KMS-11 (cell line): ENCODE measurements around the gene OTOS.

ENCODE experiments used
- H2AFZ ChIP-seq: fragments of 200-600 bp; sonication (generic); 2 replicates; pipeline ENCODE4 v1.6.1; 2016; ENCODE audit warnings: antibody characterized with exemption, mixed run types, low read depth
- H3K27ac ChIP-seq: fragments of 200-600 bp; sonication (generic); 2 replicates; pipeline ENCODE4 v1.6.1; 2016; ENCODE audit warnings: mild to moderate bottlenecking, mixed run types
- H3K27me3 ChIP-seq: fragments of 200-600 bp; sonication (generic); 2 replicates; pipeline ENCODE4 v1.6.1; 2017; ENCODE audit warnings: mild to moderate bottlenecking, low read depth, mixed run types, moderate library complexity; ENCODE audit not compliant: insufficient read depth
- H3K36me3 ChIP-seq: fragments of 200-600 bp; sonication (generic); 2 replicates; pipeline ENCODE4 v1.6.1; 2017; ENCODE audit warnings: mild to moderate bottlenecking, mixed run types; ENCODE audit not compliant: insufficient read depth
- H3K4me1 ChIP-seq: fragments of 200-600 bp; sonication (generic); 2 replicates; pipeline ENCODE4 v1.6.1; 2016; ENCODE audit warnings: mild to moderate bottlenecking, low read depth, mixed run types; ENCODE audit not compliant: poor library complexity, severe bottlenecking
- H3K4me2 ChIP-seq: fragments of 200-600 bp; sonication (generic); 2 replicates; pipeline ENCODE4 v1.7.0; 2016; ENCODE audit warnings: mild to moderate bottlenecking, mixed run types
- H3K4me3 ChIP-seq: fragments of 200-600 bp; sonication (generic); IDR thresholded peaks from 2 replicates; pipeline ENCODE4 v1.6.1; 2017; ENCODE audit warnings: low read depth, low read length, mixed read lengths; ENCODE audit not compliant: insufficient read depth
- H3K79me2 ChIP-seq: fragments of 200-600 bp; sonication (generic); 2 replicates; pipeline ENCODE4 v1.6.1; 2016; ENCODE audit warnings: low read depth, mixed run types; ENCODE audit not compliant: insufficient read depth
- H3K9ac ChIP-seq: fragments of 200-600 bp; sonication (generic); 2 replicates; pipeline ENCODE4 v1.6.1; 2016; ENCODE audit warnings: mild to moderate bottlenecking, mixed run types
- H4K20me1 ChIP-seq: fragments of 200-600 bp; sonication (generic); 2 replicates; pipeline ENCODE4 v1.6.1; 2016; ENCODE audit warnings: mild to moderate bottlenecking, mixed run types; ENCODE audit not compliant: insufficient read depth
- TF ChIP-seq, protein P1 (sequence below): fragments of 200-600 bp; sonication (generic); conservative IDR thresholded peaks from 2 replicates; pipeline ENCODE4 v1.6.1; 2017; ENCODE audit warnings: low read depth, mild to moderate bottlenecking, antibody characterized with exemption, low read length, moderate library complexity, mixed read lengths

OTOS gene

GRCh38 chr2:240166761-240167587 is 26.5 kb upstream of the OTOS start:
- no peaks in the 10 kb centered on the region for H3K4me1 ChIP-seq
- no peak overlapping the region for H3K9ac ChIP-seq
- TF ChIP-seq, protein P1, sequence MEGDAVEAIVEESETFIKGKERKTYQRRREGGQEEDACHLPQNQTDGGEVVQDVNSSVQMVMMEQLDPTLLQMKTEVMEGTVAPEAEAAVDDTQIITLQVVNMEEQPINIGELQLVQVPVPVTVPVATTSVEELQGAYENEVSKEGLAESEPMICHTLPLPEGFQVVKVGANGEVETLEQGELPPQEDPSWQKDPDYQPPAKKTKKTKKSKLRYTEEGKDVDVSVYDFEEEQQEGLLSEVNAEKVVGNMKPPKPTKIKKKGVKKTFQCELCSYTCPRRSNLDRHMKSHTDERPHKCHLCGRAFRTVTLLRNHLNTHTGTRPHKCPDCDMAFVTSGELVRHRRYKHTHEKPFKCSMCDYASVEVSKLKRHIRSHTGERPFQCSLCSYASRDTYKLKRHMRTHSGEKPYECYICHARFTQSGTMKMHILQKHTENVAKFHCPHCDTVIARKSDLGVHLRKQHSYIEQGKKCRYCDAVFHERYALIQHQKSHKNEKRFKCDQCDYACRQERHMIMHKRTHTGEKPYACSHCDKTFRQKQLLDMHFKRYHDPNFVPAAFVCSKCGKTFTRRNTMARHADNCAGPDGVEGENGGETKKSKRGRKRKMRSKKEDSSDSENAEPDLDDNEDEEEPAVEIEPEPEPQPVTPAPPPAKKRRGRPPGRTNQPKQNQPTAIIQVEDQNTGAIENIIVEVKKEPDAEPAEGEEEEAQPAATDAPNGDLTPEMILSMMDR, result no peak
- H3K4me3 ChIP-seq, result no peak overlapping the region
- H4K20me1 ChIP-seq, result no peaks in the 10 kb centered on the region
- H2AFZ ChIP-seq, result no peak overlapping the region
- no peaks in the 10 kb centered on the region for H3K79me2 ChIP-seq
- no peak overlapping the region for H3K27ac ChIP-seq
- H3K4me2 ChIP-seq, result no peak overlapping the region
- H3K27me3 ChIP-seq, result no peaks in the 10 kb centered on the region; the same call in 1 of the 2 replicates
- H3K36me3 ChIP-seq, result no peaks in the 10 kb centered on the region

DNA sequence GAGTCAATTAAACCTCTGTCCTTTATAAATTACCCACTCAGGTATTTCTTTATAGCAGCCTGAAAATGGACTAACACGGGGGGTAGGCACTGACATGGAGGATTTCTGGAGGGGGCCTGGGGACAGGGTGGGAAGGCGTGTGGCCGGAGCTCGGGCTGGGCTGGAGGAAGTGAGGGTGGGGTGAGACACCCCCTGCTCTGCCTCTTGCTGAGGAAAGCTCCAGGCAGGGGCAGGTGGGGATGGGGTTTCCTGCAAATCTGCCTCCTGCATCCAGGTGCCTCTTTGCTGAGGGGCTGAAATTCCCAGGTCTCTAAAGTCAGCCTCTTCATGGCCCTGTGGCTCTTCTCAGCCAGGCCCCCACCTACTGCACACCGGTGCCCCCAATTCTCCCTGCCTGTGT is 25.7 kb upstream of the OTOS start:
- no peak overlapping the region for H2AFZ ChIP-seq
- no peak overlapping the region for H3K9ac ChIP-seq
- no peak overlapping the region for H3K27ac ChIP-seq
- H3K4me3 ChIP-seq, result no peak overlapping the region
- H3K36me3 ChIP-seq, result no peaks in the 10 kb centered on the region
- TF ChIP-seq, protein P1, result no peak
- H3K4me1 ChIP-seq, result no peaks in the 10 kb centered on the region
- no peaks in the 10 kb centered on the region for H3K79me2 ChIP-seq
- H4K20me1 ChIP-seq, result no peaks in the 10 kb centered on the region
- no peaks in the 10 kb centered on the region; the same call in 1 of the 2 replicates for H3K27me3 ChIP-seq
- H3K4me2 ChIP-seq, result no peak overlapping the region

GRCh38 chr2:240165661-240166060 is 25.2 kb upstream of the OTOS start:
- Histone ChIP-seq H3K27ac (no peak overlapping the region), H2AFZ (no peak overlapping the region), H3K9ac (no peak overlapping the region), H3K4me1 (no peaks in the 10 kb centered on the region), H3K27me3 (no peaks in the 10 kb centered on the region; the same call in 1 of the 2 replicates), H4K20me1 (no peaks in the 10 kb centered on the region), H3K36me3 (no peaks in the 10 kb centered on the region), H3K79me2 (no peaks in the 10 kb centered on the region), H3K4me2 (no peak overlapping the region), H3K4me3 (no peak overlapping the region)
- TF ChIP-seq, protein P1, result no peak

GRCh38 chr2:240165034-240165433 is 24.6 kb upstream of the OTOS start:
- no peaks in the 10 kb centered on the region; the same call in 1 of the 2 replicates for H3K27me3 ChIP-seq
- H3K79me2 ChIP-seq, result no peaks in the 10 kb centered on the region
- H2AFZ ChIP-seq, result no peak overlapping the region
- no peaks in the 10 kb centered on the region for H3K36me3 ChIP-seq
- no peak overlapping the region for H3K27ac ChIP-seq
- H3K4me2 ChIP-seq, result no peak overlapping the region
- H3K4me3 ChIP-seq, result no peak overlapping the region
- no peaks in the 10 kb centered on the region for H3K4me1 ChIP-seq
- TF ChIP-seq, protein P1, result no peak
- no peak overlapping the region for H3K9ac ChIP-seq
- H4K20me1 ChIP-seq, result no peaks in the 10 kb centered on the region
